CD4-positive, CD25-positive, alpha-beta regulatory T cell (primary cell): ENCODE results near the gene TECPR1. TPM values are rescaled to one million over a fixed set of nuclear protein-coding genes. Genes with fewer than 3 reads are reported as not detected.

ENCODE experiments used
- ATAC-seq, 2 donors: fragments of 150-1000 bp; cut with Tn5 transposase; one replicate each; pipeline ENCODE4 v1.10.0; 2021; ENCODE audit warnings: low read depth in 2 of 2, moderate number of reproducible peaks in 2 of 2, moderate library complexity in 1 of 2
- DNase-seq, 3 donors: peaks; one replicate each; pipeline versions ENCODE4 v3.0.0 to v3.0.0-alpha.2; 2012 to 2022; ENCODE audit warnings: mixed read lengths in 1 of 3
- H3K27ac ChIP-seq: one replicate; pipeline ENCODE4 v1.7.0; 2013; ENCODE audit warnings: mild to moderate bottlenecking, low read length; ENCODE audit not compliant: insufficient read depth, poor library complexity, severe bottlenecking
- H3K27me3 ChIP-seq: one replicate; pipeline ENCODE4 v1.7.0; 2013; ENCODE audit warnings: low read length; ENCODE audit not compliant: control insufficient read depth, insufficient read depth
- H3K36me3 ChIP-seq: one replicate; pipeline ENCODE4 v1.7.0; 2013; ENCODE audit warnings: mild to moderate bottlenecking, low read length, moderate library complexity; ENCODE audit not compliant: control insufficient read depth, insufficient read depth
- H3K4me1 ChIP-seq: 2 replicates; pipeline ENCODE4 v1.7.0; 2013; ENCODE audit warnings: mild to moderate bottlenecking, low read length; ENCODE audit not compliant: insufficient read depth, control insufficient read depth, poor library complexity, severe bottlenecking
- H3K4me3 ChIP-seq: one replicate; pipeline ENCODE4 v1.7.0; 2013; ENCODE audit warnings: low read depth, mild to moderate bottlenecking, low read length, moderate library complexity
- H3K9me3 ChIP-seq, 2 experiments: 1 replicate in 1 of 2; 2 replicates in 1 of 2; pipeline ENCODE4 v1.7.0; 2013; ENCODE audit warnings: low read length in 2 of 2, mild to moderate bottlenecking in 1 of 2, moderate library complexity in 1 of 2; ENCODE audit not compliant: control insufficient read depth in 2 of 2
- H3K27ac Mint-ChIP-seq, 3 donors: one replicate each; pipeline ENCODE4 v1.8.0; 2020 to 2022; ENCODE audit warnings: mild to moderate bottlenecking in 3 of 3, mixed read lengths in 3 of 3, moderate library complexity in 2 of 3
- H3K27me3 Mint-ChIP-seq: one replicate; pipeline ENCODE4 v1.8.0; 2022; ENCODE audit warnings: mild to moderate bottlenecking, mixed read lengths
- H3K36me3 Mint-ChIP-seq: one replicate; pipeline ENCODE4 v1.8.0; 2020; ENCODE audit warnings: mixed read lengths
- H3K4me1 Mint-ChIP-seq, 4 donors: one replicate each; pipeline ENCODE4 v1.8.0; 2020 to 2022; ENCODE audit warnings: mixed read lengths in 4 of 4, mild to moderate bottlenecking in 1 of 4
- H3K4me3 Mint-ChIP-seq, 4 donors: one replicate each; pipeline ENCODE4 v1.8.0; 2020 to 2022; ENCODE audit warnings: mild to moderate bottlenecking in 4 of 4, mixed read lengths in 4 of 4, moderate library complexity in 3 of 4
- H3K9me3 Mint-ChIP-seq, 7 donors: one replicate each; pipeline ENCODE4 v1.8.0; 2020 to 2022; ENCODE audit warnings: mixed read lengths in 7 of 7, mild to moderate bottlenecking in 3 of 7, moderate library complexity in 2 of 7
- polyA plus RNA-seq, 4 donors: library from polyadenylated mRNA; unstranded; fragments of 300-500 nt; fragmentation: Illumina TruSeq; gene quantifications; one replicate each; pipeline ENCODE4 v1.2.3, GENCODE V29; 2021
- total RNA-seq: library from RNA; stranded (reverse); gene quantifications from one replicate; pipeline ENCODE4 v1.2.3, GENCODE V29; 2022

The TECPR1 gene
- total and polyA plus RNA-seq, 5 donors from 2014 or later, result 11.0 to 118 (median 20.1) TPM

DNA sequence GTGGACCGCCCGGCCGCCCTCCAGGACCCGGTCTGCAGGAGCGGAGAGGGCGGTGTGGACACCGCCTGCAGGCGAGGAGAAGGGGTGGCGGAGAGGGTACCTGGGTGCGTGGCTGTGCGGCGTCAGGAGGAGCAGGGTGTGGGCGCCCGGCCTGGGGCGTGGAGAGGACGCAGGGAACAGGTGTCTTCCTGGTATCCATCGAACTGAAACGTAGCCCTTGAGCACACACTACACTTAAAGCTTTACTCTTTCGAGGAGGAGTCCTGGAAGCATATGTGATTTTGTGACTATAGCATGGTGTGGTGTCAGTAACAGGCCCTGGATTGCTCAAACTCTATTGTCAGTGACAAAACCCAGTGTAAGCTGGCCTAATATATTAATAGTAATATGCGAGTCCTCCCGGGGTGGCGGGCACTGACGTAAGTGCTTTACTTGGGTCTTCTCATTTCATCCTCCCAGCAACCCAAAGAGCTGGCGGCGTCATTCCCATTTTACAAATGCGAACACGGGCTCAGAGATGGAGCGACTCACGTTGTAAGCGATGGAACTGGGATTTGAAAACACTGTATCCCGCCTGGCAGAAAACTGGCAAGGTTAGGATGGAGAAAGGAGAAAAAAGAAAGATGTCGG lies 508 bp upstream of the TECPR1 start:
- H3K36me3 Mint-ChIP-seq, result peaks cover 22% of the 10 kb centered on the region
- peak overlapping the region; percentile 94 to 99 (median 97) for H3K4me3 Mint-ChIP-seq
- no peaks in the 10 kb centered on the region for H3K9me3 Mint-ChIP-seq
- H3K4me3 ChIP-seq, result peak overlapping the region; percentile 86
- no peaks in the 10 kb centered on the region for H3K9me3 ChIP-seq
- H3K36me3 ChIP-seq, result peaks cover 11% of the 10 kb centered on the region
- H3K27ac Mint-ChIP-seq, result peak overlapping the region; percentile 97 to 99 (median 99)
- H3K27me3 Mint-ChIP-seq, result no peaks in the 10 kb centered on the region
- no peak for DNase-seq
- H3K4me1 ChIP-seq, result peaks cover 56% of the 10 kb centered on the region
- peak; percentile 7 for ATAC-seq
- peak overlapping the region; percentile 92 for H3K27ac ChIP-seq
- H3K4me1 Mint-ChIP-seq, result peaks cover 23 to 79% (median 44%) of the 10 kb centered on the region in 4 donors
- H3K27me3 ChIP-seq, result no peaks in the 10 kb centered on the region

DNA sequence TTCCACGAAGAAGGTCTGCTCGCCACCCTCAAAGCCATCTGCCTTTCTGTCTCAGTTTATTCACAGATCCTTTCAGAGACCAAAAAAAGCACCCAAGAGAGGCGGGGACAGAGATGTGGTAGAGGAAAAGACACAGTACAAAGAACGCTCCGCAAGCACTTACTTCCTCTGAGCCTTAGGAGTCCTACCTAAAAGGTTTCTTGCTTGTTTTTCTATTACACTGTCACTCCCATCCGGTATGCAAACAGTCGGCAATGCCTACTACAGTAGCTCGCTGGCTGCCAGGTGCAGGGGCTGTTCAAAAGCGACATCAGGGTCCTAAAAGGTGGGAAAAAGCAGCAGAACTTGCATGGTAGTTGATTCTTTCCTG lies 816 bp downstream of the TECPR1 start:
- Mint-ChIP-seq H3K27ac (peak overlapping the region; percentile 97 to 99 (median 99)), H3K36me3 (peaks cover 16% of the 10 kb centered on the region), H3K27me3 (no peaks in the 10 kb centered on the region), H3K4me3 (peak overlapping the region; percentile 94 to 99 (median 97)), H3K9me3 (no peaks in the 10 kb centered on the region), H3K4me1 (peaks cover 23 to 80% (median 39%) of the 10 kb centered on the region in 4 donors)
- Histone ChIP-seq H3K36me3 (peaks cover 6% of the 10 kb centered on the region), H3K9me3 (no peaks in the 10 kb centered on the region), H3K4me1 (peaks cover 56% of the 10 kb centered on the region), H3K27ac (peak overlapping the region; percentile 92), H3K4me3 (peak overlapping the region; percentile 85), H3K27me3 (no peaks in the 10 kb centered on the region)
- peak; percentile 68 to 69 for ATAC-seq
- peak; percentile 28 to 91 (median 85) for DNase-seq

DNA sequence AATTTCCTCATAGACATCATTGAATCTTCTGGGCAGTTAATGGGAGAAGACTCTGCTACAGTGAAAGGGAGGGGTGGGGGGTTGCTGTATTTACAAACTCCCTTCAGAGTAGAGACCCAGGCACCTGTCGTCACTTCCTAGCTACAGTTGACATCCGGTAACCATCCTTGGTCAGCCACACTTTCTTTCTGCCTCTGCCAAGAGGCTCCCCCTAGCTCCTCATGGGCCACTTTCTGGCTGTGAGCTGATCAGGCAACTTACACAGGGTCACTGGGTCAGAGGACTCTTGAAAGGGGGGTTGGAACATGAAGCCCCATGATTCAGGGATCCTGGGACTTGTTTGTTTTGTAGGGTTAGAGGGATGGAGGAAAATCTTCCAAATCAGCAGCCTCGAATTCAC lies 1.2 kb downstream of the TECPR1 start:
- Histone ChIP-seq H3K36me3 (peaks cover 9% of the 10 kb centered on the region), H3K27ac (peak overlapping the region; percentile 92), H3K4me1 (peaks cover 56% of the 10 kb centered on the region), H3K9me3 (no peaks in the 10 kb centered on the region), H3K4me3 (peak overlapping the region; percentile 85), H3K27me3 (no peaks in the 10 kb centered on the region)
- Mint-ChIP-seq H3K4me3 (peak overlapping the region; percentile 94 to 99 (median 97)), H3K9me3 (no peaks in the 10 kb centered on the region), H3K4me1 (peaks cover 22 to 78% (median 37%) of the 10 kb centered on the region in 4 donors), H3K36me3 (peaks cover 14% of the 10 kb centered on the region), H3K27me3 (no peaks in the 10 kb centered on the region), H3K27ac (peak overlapping the region; percentile 97 to 99 (median 99))
- peak; percentile 20 to 21 for ATAC-seq
- peak; percentile 34 to 89 (median 70) for DNase-seq

DNA sequence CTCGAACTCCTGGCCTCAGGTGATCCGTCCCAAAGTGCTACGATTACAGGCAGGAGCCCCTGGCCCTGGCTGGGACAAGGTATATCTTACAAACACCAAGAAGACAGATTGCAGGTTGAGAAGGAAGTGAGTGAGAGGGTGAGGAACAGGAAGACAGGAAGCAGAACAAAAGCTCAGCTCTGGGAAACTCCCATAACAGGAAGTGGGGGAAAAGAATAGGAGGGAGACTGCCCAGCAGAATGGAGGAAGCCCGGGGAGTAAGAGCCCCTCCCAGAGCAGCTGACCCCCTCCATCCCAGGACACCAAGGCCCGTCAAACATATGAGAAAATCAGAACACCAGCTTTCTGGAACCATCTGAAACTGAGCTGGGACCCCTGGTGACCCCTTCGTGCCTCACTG lies 2.9 kb downstream of the TECPR1 start:
- peak overlapping the region; percentile 40 for H3K4me3 ChIP-seq
- Mint-ChIP-seq H3K27me3 (no peaks in the 10 kb centered on the region), H3K9me3 (no peaks in the 10 kb centered on the region), H3K4me1 (peaks cover 14 to 75% (median 28%) of the 10 kb centered on the region in 4 donors), H3K27ac (peak overlapping the region; percentile 97 to 99 (median 99)), H3K36me3 (peaks cover 8% of the 10 kb centered on the region), H3K4me3 (peak overlapping the region; percentile 70 to 99 (median 83))
- H3K9me3 ChIP-seq, result no peaks in the 10 kb centered on the region
- no peaks in the 10 kb centered on the region for H3K27me3 ChIP-seq
- DNase-seq (peak in 1 of 3 donors; percentile 49), ATAC-seq (no peak)
- peaks cover 50% of the 10 kb centered on the region for H3K4me1 ChIP-seq
- peaks cover 19% of the 10 kb centered on the region for H3K36me3 ChIP-seq
- peak overlapping the region; percentile 92 for H3K27ac ChIP-seq

DNA sequence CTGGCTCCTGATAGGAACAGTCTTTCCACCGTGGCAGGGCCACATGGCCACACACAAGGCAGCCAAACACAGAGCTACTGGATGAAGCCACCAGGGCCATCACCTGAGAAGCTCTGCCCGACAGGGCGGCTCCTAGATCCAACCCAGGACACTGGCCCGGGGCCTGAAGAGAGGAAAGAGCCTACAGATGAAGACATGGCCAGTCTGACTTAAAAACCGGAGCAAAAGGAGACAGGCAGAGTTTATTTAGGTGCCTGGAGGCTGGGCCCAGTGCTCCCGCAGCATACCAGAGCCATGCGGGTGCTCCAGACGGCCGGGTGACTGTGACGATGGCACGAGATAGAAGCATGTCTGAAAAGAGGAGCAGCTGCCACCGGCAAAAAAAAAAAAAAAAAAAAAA lies 3.9 kb downstream of the TECPR1 start:
- Histone ChIP-seq H3K36me3 (peaks cover 26% of the 10 kb centered on the region), H3K4me1 (peaks cover 46% of the 10 kb centered on the region), H3K27ac (peak overlapping the region; percentile 92), H3K4me3 (no peak overlapping the region), H3K9me3 (no peaks in the 10 kb centered on the region), H3K27me3 (no peaks in the 10 kb centered on the region)
- peaks cover 8% of the 10 kb centered on the region for H3K36me3 Mint-ChIP-seq
- peak overlapping the region in 3 of 4 donors; percentile 41 to 69 (median 65) for H3K4me3 Mint-ChIP-seq
- no peaks in the 10 kb centered on the region for H3K27me3 Mint-ChIP-seq
- ATAC-seq, result no peak
- H3K27ac Mint-ChIP-seq, result peak overlapping the region; percentile 85 to 97 (median 87)
- H3K9me3 Mint-ChIP-seq, result no peaks in the 10 kb centered on the region
- peaks cover 14 to 72% (median 27%) of the 10 kb centered on the region in 4 donors for H3K4me1 Mint-ChIP-seq
- no peak for DNase-seq

DNA sequence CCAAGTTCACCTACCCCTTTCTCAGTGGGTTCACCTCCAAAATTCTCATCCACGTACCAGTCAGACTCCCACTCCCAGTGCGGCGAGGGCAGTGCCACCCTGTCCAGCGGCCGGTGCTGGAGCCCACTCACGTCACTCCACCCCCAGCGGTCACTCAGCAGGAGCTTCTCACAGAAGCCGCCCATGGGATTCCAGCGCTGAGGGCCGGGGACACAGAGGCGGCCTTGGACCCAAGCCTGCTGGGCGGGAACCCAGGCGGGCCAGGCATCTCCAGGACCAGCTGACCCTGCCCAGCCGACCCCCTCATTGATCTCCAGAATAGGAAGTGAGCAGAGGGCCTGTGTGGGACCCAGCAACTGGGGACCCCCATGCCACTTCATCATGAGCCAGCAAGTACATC lies 7.2 kb downstream of the TECPR1 start:
- H3K9me3 ChIP-seq, result no peaks in the 10 kb centered on the region
- H3K4me1 ChIP-seq, result peaks cover 19% of the 10 kb centered on the region
- no peak overlapping the region for H3K27ac ChIP-seq
- Mint-ChIP-seq H3K27me3 (no peaks in the 10 kb centered on the region), H3K36me3 (peaks cover 17% of the 10 kb centered on the region), H3K27ac (peak overlapping the region in 1 of 3 donors; percentile 42), H3K4me3 (no peak overlapping the region), H3K4me1 (peaks cover 5 to 49% (median 12%) of the 10 kb centered on the region in 4 donors), H3K9me3 (no peaks in the 10 kb centered on the region)
- DNase-seq (no peak), ATAC-seq (no peak)
- no peak overlapping the region for H3K4me3 ChIP-seq
- no peaks in the 10 kb centered on the region for H3K27me3 ChIP-seq
- H3K36me3 ChIP-seq, result peaks cover 39% of the 10 kb centered on the region

DNA sequence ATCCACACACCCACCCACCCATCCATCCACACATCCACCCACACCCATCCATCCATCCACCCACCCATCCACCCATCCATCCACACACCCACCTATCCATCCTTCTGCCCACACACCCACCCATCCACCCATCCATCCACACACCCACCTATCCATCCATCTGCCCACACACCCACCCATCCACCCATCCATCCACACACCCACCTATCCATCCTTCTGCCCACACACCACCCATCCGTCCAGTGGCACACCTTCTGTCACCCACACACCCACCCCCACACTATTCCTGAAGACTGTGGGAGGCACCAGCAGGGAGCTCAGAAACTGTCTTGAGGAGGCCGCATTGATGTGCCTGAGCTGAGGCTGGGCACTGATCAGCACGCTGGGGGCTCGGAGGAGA lies 9.1 kb downstream of the TECPR1 start:
- Histone ChIP-seq H3K9me3 (no peaks in the 10 kb centered on the region), H3K4me1 (peaks cover 1% of the 10 kb centered on the region), H3K36me3 (peaks cover 57% of the 10 kb centered on the region), H3K4me3 (no peak overlapping the region), H3K27ac (no peak overlapping the region), H3K27me3 (no peaks in the 10 kb centered on the region)
- Mint-ChIP-seq H3K4me3 (no peak overlapping the region), H3K36me3 (peaks cover 22% of the 10 kb centered on the region), H3K9me3 (no peaks in the 10 kb centered on the region), H3K27ac (no peak overlapping the region), H3K27me3 (no peaks in the 10 kb centered on the region), H3K4me1 (peaks cover 0 to 30% (median 1%) of the 10 kb centered on the region in 4 donors)
- ATAC-seq, result no peak
- DNase-seq, result no peak

DNA sequence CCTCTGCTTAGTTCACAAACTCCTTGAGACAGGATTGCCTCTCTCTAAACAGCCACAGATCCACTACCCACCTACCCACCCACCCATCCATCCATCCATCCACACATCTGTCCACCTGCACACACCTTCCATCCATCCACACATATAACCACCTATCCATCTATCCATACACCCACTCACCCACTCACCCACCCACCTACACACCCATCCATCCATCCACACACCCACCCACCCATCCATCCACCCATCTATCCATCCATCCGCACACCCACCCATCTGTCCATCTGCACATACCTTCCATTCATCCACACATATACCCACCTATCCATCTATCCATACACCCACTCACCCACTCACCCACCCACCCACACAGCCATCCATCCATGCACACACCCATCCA lies 9.7 kb downstream of the TECPR1 start:
- H3K36me3 ChIP-seq, result peaks cover 56% of the 10 kb centered on the region
- H3K4me1 Mint-ChIP-seq, result peaks cover 0 to 24% (median 0%) of the 10 kb centered on the region in 4 donors
- H3K9me3 Mint-ChIP-seq, result no peaks in the 10 kb centered on the region
- no peak for ATAC-seq
- no peak overlapping the region for H3K27ac Mint-ChIP-seq
- H3K4me3 ChIP-seq, result no peak overlapping the region
- no peaks in the 10 kb centered on the region for H3K27me3 ChIP-seq
- no peak for DNase-seq
- no peak overlapping the region for H3K27ac ChIP-seq
- H3K9me3 ChIP-seq, result no peaks in the 10 kb centered on the region
- no peaks in the 10 kb centered on the region for H3K27me3 Mint-ChIP-seq
- H3K4me1 ChIP-seq, result no peaks in the 10 kb centered on the region
- peaks cover 20% of the 10 kb centered on the region for H3K36me3 Mint-ChIP-seq
- no peak overlapping the region for H3K4me3 Mint-ChIP-seq
